Measurements from ENCODE around the gene NKPD1. TPM values are rescaled to one million over a fixed set of nuclear protein-coding genes. Genes with fewer than 3 reads are reported as not detected.

NKPD1 gene
- total and polyA plus RNA-seq, 3 donors from 2014 or later, result 1.0 to 4.2 (median 1.3) TPM

DNA sequence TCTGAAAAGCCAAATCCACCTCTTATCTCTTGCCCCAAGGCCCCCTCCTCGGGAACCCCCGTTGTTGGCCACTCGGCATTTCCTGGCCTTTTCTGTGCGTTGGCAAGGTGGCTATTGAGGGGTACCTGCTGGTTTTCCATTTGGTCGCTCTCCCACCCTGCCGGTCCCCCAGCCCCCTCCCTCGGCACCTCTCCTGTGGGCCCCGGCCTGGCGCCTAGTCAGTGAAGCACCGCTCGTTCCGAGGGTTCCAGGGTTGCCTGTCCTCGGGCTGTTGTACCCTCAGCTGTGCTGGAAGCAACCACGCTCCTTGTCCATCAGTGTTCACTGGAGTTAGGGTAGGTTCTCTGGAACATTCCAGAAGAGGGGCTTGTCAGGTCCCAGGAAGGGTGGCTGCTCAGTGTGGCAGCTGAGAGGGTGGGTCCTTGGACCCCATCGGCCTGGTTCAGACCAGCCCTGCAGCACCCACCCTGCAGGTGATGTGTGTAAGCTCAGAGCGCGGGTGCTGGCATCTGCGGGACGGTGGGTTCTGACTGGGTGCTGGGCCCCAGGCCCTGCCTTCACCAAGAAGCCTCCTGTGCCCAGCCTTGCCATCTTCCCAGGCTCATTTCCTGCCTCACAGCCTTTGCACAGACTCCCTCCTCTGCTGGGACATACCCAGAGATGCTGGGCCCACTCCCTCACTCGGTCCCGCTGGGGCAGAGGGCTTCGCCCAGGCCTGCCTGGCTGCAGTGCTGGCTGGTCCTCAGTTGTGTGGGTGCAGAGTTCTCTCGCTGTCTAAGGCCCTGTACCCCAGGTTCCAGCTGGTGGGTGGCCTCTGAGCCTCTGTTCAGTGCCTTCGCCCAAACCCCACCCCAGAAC, 21.3 kb downstream of the NKPD1 start:
- no peak for DNase-seq
- Histone ChIP-seq H3K9me3 (no peaks in the 10 kb centered on the region), H3K27ac (no peak overlapping the region), H3K4me3 (no peak overlapping the region), H3K36me3 (ENCODE audit: low read depth, missing control alignments) (no peaks in the 10 kb centered on the region), H3K27me3 (no peaks in the 10 kb centered on the region), H3K4me1 (peaks cover 7% of the 10 kb centered on the region)
- intact Hi-C loops (cut with DNase I; ENCODE audit: low total_unique reads), result no loop called here
- TF ChIP-seq, protein P1, sequence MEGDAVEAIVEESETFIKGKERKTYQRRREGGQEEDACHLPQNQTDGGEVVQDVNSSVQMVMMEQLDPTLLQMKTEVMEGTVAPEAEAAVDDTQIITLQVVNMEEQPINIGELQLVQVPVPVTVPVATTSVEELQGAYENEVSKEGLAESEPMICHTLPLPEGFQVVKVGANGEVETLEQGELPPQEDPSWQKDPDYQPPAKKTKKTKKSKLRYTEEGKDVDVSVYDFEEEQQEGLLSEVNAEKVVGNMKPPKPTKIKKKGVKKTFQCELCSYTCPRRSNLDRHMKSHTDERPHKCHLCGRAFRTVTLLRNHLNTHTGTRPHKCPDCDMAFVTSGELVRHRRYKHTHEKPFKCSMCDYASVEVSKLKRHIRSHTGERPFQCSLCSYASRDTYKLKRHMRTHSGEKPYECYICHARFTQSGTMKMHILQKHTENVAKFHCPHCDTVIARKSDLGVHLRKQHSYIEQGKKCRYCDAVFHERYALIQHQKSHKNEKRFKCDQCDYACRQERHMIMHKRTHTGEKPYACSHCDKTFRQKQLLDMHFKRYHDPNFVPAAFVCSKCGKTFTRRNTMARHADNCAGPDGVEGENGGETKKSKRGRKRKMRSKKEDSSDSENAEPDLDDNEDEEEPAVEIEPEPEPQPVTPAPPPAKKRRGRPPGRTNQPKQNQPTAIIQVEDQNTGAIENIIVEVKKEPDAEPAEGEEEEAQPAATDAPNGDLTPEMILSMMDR (IDR thresholded peaks at IDR 0.05), result no peak
- no peak for TF ChIP-seq POLR2A (IDR thresholded peaks at IDR 0.05)
- 91 to 96% methylated on average over 18 to 22 of the region's 24 CpGs for WGBS, 2 donors

DNA sequence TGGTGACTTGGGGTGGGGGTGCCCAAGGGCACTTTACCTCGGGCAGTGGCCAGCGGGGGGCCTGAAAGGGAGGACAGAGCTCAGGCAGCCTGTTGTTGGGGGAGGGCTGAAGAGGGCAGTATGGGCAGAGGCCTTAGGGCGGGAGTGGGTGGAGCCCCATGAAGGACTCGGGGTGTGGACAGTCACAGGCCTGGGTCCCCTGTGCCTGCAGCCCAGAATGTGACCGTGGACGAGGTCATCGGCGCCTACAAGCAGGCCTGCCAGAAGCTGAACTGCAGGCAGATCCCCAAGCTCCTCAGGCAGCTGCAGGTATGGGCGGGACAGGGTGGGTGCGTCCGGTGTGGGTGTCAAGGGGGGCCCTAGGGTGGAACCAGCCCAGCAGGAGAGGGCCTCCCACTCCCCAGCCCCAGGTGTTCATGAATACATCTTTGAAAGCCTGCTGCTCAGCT, 22.5 kb downstream of the NKPD1 start:
- WGBS, 2 donors, result 87 to 96% methylated on average over 7 to 11 of the region's 11 CpGs
- no peaks in the 10 kb centered on the region for H3K36me3 ChIP-seq (ENCODE audit: low read depth, missing control alignments)
- H3K27ac ChIP-seq, result no peak overlapping the region
- no peaks in the 10 kb centered on the region for H3K9me3 ChIP-seq
- intact Hi-C loops (cut with DNase I; ENCODE audit: low total_unique reads), result no loop called here
- H3K4me3 ChIP-seq, result no peak overlapping the region
- TF ChIP-seq POLR2A (IDR thresholded peaks at IDR 0.05), result no peak
- TF ChIP-seq, protein P1 (IDR thresholded peaks at IDR 0.05), result no peak
- no peaks in the 10 kb centered on the region for H3K27me3 ChIP-seq
- no peak for DNase-seq
- H3K4me1 ChIP-seq, result peaks cover 7% of the 10 kb centered on the region

DNA sequence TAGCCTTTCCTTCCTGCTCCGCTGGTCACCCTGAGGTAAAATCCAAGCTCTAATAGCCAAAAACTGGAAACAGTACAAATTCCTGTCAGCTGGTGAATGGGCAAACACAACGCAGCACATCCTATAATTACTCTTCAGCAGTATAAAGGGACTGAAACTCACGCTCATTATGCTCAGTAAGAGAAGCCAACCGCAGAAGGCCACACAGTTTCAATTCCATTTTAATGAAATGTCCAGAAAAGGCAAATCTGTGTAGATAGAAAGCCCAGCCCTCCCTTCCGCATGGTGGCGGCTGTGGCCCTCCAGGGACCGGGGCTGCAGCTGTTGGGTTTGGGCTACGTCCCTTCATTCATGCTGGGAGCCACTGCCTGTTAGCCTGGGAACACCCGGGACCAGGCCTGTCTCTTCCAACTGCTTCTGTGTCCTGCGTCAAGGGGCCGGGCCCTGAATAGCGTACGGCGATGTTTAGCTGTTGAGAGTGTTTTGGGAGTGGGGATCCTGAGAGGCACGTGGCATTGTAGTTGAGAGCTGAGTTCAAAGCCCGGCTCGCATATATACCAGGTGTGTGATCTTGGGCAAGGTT, 23.5 kb downstream of the NKPD1 start:
- H3K36me3 ChIP-seq (ENCODE audit: low read depth, missing control alignments), result no peaks in the 10 kb centered on the region
- H3K27ac ChIP-seq, result no peak overlapping the region
- peaks cover 7% of the 10 kb centered on the region for H3K4me1 ChIP-seq
- H3K9me3 ChIP-seq, result no peaks in the 10 kb centered on the region
- no peak for TF ChIP-seq POLR2A (IDR thresholded peaks at IDR 0.05)
- TF ChIP-seq, protein P1 (IDR thresholded peaks at IDR 0.05), result no peak
- no peak for DNase-seq
- no peaks in the 10 kb centered on the region for H3K27me3 ChIP-seq
- 72 to 76% methylated on average over 11 to 17 of the region's 17 CpGs for WGBS, 2 donors
- intact Hi-C loops (cut with DNase I; ENCODE audit: low total_unique reads), result no loop called here
- H3K4me3 ChIP-seq, result no peak overlapping the region

DNA sequence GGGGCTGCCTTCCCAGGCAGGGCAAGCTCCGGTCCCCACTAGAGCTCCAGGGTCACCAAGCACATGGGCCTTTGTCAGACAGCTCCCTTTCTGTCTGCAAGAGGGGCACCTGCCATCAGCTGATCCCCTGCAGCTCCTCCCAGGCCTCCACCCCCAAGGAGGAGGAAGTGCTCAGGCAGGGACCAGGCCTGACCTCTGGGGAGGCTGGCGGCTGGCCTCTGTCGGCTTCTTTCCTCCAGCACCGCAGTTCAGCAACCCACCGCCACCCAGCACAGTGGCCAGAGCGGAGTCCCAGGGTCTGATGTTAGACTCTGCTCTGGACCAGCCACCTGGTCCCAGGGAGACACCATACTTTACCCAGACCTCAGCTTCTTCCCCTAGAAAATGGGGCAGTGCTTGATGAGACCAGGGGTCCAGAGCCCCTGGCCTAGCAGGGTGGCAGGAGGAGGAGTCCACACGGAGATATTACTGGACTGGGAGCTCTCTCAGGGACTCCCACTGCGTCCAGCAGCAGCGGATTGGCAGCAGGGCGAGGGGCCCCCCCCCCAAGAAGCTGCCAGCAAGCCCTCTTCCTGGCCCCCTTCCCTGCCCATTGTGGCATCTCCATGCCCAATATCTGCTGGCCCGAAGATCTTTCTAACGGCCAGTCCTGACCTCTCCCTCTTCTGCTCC, 24.1 kb downstream of the NKPD1 start:
- TF ChIP-seq, protein P1 (IDR thresholded peaks at IDR 0.05), result no peak
- no peak for TF ChIP-seq POLR2A (IDR thresholded peaks at IDR 0.05)
- intact Hi-C loops (cut with DNase I; ENCODE audit: low total_unique reads), result no loop called here
- Histone ChIP-seq H3K27me3 (no peaks in the 10 kb centered on the region), H3K4me1 (peaks cover 7% of the 10 kb centered on the region), H3K27ac (no peak overlapping the region), H3K36me3 (ENCODE audit: low read depth, missing control alignments) (no peaks in the 10 kb centered on the region), H3K4me3 (no peak overlapping the region), H3K9me3 (no peaks in the 10 kb centered on the region)
- WGBS, 2 donors, result 68 to 77% methylated on average over 8 to 12 of the region's 12 CpGs
- DNase-seq, result no peak
